Measurements from ENCODE around the gene CHST3.
"Not testable (repeated sequence)": the region's sequence is repeated elsewhere in the genome, so short reads cannot be mapped to it uniquely, and the experiment has no call there.

Gene CHST3

DNA sequence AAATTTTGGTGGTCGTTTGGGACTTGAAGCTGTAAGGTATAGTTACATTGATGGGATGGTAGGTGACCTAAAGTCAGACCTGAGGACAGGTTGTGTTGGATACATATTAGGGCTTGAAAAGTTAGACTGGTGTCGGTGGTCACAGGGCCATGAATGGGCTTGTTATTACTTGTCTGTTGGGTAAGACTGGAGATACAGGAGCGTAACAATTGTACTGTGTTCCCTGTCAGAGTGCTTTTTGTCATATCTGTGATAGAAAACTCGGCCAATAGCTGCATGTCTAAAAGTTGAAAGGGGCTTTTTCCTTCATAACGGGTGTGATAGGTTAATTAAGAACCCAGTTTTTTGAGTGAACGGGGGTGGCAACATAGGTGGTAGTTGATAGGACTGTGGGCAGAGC, 13.5 kb upstream of the CHST3 start:
- DNase-seq, result no peak

DNA sequence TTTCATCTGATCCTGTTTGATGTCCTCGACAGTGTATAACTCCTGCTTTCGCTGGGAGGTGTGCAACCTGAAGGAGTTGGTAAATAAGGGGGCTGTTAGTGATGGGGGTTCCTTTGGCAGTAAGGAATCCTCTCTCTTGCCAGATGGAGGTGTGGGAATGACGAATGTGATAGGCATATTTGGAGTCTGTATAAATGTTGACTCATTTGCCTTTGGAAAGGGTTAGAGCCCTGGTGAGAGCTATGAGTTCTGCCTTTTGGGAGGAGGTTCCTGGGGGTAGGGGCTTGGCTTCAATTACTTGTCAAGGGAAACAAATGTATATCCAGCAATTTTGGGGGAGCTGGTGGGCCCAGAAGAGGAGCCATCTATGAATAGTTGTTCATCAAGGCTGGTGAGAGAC, 11.4 kb upstream of the CHST3 start:
- DNase-seq, result no peak

DNA sequence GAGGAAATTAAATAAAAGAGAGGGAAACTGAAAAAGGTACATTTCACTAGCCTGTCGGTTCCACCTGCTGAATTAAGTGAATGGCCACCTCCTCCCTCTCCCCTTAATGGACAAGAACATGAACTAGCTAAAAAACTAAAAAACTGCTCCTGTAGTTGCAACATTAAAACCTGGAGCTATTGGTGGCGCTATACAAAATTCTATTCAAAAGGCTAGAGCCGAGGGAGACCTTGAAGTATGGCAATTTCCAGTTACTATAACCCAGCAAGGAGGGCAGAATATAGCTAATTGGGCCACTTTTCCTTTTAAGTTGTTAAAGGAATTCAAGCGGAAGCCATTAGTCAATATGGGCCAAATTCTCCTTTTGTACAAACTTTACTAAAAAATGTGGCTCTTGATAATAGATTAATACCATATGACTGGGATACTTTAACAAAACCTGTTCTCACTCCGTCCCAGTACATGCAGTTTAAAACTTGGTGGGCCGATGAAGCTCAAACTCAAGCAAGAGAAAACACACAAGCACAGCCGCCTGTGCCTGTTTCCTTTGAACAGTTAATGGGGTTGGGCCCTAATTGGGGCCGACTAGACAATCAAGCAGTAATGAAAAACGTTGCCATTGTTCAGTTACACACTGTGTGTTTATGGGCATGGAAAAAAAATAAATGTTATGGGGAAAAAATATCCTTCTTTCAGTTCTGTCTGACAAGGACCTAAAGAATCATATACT, 6.5 kb upstream of the CHST3 start:
- DNase-seq, result no peak

DNA sequence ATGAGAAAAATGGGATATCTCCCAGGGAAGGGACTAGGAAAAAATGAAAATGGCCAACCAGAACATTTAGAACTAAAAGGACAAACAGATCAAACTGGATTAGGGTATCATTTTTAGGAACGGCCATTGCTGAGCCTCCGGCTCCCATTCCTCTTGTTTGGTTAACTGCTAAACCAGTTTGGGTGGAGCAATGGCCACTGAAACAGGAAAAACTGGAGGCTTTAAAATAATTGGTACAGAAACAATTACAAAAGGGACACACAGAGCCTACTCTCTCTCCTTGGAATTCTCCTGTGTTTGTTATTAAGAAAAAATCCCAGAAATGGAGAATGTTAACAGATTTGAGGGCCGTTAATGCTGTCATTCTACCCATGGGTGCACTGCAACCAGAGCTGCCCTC, 4.7 kb upstream of the CHST3 start:
- no peak for DNase-seq

DNA sequence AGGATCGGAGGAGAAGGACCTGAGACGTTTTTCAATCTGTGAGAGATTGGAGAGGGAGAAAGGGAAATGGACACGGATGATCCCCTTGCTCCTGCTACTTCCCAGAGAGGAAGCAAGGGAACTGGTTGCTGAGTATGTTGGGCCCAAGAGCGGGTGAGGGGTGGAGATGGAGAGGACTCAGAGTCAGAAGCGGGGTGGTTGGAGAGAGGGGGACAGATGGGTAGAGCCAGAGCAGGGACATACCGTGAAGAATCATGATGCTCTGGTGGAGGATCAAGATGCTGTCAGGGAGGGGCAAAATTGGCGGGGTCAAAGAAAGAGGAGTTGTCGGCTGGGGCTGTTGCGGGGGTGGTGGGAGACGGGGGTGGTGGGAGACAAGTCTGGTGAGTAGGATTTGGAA, 2.4 kb upstream of the CHST3 start:
- DNase-seq, result no peak

DNA sequence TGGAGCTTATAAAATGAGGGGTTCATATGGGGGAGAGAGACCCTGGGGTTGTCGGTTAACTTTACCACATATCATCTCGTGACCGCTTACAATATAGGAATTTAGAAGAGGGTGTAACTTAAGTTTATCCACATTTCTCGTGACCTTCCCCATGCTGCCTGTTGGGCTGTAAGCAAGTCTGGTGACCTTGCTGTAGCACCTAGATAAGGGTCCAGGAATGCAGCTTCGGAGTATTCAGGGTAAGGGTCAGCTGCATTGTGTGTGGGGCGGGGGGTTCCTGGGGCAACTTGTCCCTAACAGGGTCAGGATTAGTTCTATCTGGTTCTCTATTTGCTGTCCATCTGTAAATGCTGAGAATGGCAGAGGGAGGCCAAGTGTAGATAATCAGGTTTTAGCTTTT, 1.3 kb upstream of the CHST3 start:
- DNase-seq, result no peak

DNA sequence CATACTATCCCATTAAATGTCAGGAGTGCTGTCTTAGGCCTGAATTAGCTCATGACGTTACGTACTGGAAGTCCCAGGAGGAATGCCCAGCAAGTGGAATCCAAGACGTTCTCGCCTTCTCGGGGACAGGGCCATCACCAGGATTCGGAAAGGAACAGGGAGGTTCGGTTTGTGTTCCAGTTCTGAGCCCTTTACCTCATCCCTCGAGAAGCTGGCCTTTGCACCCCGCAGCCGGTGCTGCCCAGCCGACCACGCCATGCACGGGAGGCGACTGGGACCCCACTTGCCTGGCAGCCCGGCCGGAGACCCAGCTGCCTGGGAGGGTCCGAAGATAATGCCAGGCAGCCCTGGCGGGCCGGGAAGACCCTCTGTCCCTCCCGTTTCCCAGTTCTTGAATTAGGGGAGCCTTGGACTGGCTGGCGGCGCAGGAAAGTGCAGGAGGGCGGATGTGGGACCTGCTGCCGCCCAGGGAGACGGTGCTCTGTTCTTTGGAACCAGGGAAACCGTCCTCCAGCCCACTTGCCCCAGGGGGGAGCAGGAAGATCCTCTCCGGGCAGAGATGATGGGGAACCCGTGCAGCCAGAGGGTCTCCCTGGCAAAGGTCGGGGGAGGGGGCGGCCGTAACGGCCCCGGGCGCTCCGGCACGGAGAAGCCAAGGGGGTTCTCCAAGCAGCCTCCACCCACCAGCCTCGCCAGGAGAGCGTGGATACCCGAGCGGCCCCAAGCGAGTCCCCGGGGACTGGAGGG, 671 bp upstream of the CHST3 start:
- DNase-seq, result no peak

DNA sequence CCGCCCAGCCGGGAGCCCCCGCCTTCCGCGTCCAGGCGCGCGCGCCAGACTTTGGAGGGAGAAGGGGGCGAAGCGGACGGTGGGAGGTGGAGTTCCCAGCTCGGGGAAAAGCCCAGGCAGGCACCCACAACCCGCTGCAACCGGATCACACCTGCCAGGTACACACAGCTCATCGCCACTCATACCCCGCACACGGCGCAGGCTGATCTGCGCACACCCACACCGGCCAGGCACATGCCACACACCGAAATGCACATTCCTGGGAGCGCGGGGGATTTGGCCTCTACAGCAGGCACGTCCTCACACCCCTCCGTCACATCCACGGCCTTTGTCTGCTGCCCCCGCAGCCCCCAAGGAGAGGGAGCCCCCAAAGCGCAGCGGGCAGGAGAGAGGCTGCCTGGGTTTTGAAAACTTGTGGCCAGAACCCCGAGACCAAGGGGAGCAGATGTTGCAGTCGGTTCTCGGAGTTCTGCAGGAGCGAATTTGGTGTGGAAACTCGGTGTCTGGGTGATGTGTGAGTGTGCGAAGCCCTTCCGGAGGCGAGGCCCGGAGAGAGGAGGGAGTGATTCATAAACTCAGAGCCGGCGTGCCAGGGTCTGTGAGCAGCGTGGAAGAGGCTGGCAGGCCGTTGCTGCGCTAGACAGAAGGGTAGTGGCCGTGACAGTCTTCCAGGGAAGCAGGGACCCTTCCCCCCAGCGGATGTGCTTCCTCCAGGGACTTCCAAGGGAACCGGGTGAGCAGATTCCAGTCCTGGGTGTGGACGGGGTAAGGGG, 734 bp downstream of the CHST3 start:
- no peak for DNase-seq

DNA sequence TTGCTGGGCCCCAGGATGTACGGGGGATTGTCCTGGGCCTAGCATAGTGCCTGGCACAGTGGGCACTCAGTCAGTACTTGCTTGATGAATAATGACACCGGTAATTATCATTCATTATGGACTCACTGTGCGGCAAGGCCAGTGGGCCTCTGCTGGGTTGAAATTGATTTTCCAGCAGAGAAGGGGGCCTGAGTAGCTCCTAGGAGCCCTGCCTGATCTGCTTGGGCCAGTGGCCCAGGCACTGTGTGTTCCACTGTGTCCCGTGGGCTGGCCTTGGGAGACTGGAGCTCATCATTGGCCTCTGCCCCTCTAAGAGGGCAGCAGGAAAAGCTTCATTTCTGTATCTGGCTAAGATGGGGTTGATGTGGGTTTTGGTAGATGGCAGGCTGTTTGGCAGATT, 1.4 kb downstream of the CHST3 start:
- no peak for DNase-seq

DNA sequence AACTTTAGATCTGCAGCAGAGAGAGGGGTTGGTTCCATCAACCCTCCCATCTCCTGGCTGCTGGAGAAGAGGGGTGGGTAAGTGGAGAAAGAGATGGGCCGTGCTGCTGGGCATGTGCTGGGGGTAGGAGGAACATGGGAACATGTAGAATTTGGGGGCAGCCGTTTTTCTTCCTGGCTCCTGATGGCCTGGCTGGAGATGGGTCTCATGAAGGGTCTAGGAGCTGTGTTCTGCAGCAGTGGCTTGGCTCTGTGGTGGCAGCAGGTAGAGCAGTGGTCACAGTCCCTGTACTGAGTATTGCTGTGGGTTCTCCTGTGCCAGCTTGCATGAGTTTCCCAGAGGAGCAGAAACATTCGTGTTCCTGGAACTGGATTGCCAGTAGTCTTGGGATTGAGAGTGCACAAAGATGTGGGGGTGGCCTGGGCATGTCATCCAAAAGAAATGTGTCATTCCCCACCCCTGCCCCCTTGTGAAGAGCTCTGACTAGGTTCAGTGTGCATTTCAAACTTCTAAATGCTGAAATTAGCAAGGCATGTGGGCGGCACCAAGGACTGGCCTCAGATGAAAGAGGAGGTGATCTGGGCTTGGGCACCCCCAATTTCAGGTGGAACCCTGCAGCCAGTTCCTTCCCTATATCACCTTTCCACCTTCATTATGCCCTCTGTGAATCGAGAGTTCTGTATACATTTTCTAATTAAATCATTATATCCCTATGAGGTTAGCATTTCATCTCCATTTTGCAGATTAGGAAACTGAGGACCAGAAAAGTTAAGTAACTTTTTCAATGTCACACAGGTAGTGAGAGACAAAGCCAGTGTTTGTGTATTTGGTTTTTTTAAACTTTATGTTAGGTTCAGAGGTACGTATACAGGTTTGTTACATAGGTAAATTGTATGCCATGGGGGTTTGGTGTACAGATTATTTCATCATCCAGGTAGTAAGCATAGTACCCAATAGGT, 2.1 kb downstream of the CHST3 start:
- no peak for DNase-seq

DNA sequence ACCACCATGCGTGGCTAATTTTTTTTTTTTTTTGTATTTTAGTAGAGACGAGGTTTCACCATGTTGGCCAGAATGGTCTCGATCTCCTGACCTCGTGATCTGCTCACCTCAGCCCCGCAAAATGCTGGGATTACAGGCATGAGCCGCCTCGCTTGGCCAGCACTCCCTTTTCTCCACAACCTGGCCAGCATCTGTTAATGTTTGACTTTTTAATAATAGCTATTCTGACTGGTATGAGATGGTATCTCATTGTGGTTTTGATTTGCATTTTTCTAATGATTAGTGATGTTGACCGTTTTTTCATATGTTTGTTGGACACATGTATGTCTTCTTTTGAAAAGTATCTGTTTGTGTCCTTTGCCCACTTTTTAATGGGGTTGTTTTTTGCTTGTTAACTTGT, 3.8 kb downstream of the CHST3 start:
- not testable (repeated sequence) for DNase-seq

DNA sequence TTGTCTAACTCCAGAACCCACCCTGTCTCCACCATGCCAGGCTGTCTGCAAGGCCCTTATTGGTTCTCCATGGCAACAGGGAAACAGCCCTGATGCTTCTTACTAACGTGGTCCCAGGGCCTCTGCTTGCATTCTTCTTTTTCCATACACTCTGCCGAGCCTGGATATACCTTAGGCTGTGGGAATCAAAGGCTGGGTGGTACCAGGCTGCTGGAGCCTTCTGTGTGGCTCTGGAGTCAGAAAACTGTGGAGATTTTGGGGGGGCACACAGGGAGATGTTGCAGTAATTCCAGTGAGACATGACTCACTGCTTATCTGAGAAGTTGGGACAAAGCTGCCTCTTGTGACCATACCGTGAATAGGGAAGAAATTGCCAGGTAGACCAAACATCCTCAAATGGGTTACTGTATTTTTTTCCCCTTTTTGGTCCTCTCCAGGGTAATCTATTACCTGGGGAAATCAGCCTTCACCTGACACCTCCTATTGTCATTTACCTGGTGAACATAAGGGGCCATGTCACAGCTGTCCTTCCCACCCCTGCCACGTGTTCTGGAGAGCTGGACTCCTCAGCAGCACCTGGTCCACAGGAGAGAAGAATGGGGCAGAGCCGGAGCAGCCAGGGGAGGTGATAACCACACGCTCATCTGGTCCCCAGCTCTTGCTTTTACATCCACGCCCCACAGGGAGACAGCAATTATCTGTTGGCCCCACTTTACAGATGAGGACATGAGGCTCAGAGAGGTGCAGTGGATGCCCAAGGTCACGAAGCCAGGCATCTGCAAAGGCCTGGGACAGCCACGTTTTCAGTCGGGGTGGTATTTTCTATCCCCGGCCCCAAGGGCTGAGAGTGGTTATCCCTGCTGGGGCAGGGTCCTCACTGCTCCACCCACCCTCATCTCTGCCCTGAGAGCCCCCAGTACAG, 4.6 kb downstream of the CHST3 start:
- no peak for DNase-seq

DNA sequence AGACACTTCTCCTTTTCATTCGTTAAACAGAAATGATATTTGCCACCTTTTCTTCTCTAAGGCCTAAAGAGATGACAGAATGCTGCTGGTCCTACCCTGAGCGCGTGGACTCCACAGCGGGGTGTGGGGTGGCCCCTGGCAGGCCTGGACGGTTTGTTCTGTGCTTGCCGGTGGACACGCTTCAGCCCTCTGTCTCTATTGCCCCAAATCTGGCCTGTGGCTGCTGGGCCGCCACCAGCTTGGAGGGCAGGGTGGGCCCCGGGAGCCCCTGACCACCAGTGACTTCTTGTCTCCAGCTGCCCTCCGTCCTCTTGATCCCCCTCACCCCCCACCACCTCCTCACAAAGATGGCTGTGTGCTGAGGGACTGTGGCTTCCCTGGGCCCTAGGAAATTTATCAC, 5.7 kb downstream of the CHST3 start:
- no peak for DNase-seq

DNA sequence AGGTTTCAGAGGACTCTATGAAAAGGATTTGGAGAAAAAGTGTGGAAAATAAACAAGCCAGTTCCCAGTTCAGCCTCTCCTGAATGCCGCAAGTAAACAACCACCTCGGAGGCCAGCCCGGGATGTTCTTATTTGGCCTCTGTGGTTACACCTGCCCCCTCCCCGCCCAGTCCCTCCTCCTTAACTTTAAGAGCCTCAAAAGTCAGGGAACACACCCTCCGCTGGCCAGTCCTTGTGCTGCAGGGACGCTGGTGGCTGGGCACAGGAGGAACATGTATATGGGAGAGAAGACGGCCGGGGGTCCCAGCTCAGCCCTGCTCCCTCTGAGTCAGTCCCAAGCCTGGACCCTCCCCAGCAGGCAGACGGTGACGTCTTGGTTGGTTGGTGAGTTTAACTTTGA, 6.1 kb downstream of the CHST3 start:
- no peak for DNase-seq

DNA sequence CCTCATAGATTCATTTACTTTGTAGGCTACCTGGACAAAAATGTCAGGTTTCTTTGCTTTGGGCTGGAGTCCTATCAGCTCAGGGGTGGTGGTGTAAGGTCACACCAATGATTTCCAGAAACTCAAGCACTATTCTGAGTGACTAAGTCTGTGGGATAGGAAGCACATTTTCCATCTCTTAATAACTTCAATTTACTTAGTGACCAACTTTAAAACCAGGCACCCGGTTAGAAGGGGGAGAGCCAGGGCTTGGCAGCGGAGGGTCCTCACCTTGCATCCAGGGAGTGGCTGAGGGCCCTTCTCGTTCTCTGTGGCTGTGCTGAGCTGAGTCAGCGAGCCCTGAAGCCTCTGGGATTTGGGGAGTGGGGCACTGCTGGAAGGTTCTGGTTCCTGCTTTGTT, 6.7 kb downstream of the CHST3 start:
- DNase-seq, result no peak

DNA sequence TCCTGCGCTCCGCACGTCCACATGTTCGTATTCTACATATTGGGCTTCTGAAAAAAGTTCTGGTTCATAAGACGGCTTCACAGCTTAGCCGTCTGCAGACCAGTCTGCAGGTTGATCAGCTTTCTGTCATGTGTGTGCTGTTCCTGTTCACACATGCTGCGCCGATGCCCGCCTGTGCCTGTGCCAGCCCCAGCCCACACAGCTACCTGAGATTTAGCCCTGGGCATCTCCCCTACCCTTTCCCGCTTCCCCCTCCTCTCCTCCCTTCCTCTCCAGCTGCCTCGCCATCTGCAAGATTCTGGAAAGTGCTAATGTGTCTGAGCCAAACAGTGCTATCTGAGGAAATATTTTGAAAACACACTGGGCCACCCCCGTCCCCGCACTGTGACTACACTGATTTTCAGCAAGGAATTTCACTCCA, 7.1 kb downstream of the CHST3 start:
- DNase-seq, result no peak

DNA sequence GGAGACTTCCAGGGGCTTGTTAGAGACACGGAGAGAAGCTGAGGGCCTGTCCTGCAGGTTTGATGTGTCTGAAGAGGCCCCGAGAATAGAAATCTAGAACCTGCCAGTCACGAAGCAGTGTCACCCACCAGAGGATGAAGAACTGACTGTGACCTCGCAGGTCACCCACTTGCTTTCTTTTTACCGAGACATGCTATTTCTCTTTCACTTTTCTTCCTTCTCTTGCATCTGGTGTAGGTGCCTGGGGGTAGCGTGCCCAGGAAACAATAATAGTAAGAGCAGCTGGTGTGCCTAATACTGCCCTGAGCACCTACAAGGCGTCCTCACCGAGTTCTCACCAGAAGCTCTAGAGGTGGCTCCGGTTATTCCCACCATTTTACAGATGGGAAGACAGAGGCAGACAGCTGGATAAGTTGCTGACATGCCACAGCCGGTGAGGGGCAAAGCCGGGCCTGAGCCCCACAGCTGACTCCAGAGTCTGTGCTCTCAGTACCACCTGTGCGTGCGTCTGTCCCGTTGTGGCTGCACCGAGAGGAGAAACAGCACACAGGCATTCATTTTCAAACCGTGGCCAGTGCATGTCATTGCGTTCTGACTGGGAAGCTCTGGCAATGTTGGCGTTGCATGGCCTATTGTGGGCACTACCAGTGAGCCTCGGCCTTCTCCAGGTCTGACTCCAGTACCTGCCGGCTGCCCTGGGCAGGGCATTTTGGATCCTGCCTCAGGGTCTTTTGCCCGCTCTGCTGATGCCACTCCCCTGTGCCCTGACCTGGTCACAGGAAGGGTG, 7.8 kb downstream of the CHST3 start:
- DNase-seq, result no peak

DNA sequence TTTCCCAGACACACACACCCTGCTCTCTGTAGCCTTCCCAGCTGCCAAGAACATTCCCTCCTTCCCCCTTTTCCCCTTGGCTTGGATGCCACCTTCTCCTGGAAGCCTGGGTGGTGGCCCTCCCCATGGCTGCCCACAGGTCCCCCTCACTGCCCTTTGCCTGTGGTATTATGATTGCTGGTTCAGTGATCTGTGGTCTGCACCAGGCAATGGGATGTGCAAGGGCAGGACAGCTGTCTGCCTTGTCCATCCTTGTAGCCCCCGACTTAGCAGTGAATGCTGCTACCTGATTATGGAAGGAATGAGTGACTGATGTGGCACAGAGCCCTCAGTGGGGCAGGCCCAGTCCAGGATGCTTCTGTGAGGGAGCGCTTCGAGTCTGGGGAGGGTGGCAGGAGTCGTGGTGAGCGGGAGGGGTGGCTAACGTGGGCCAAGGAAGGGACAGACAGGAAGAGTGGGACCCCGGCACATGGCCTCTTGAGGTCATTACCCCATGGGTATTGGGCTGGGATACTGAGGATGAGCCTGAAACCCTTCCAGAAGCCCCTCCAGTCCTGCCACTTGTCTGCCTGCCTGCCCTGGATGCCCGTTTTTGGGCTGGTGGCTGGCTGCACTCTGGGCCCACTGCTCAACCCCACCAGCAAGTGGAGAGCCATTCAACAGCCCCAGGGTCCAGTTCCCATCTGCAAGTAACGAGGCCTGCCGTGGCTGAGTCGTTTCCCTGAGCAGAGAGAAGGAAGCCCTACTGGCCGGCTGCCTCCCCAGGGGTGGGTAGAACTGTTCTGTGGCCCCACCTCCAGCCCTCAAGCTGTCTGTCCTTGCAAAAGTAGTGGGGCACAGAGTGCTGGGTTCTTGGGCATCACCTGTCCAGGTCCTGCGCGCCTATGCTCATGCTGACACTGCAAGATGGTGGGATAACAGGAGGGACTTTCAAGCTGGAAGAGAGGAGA, 8.8 kb downstream of the CHST3 start:
- no peak for DNase-seq

DNA sequence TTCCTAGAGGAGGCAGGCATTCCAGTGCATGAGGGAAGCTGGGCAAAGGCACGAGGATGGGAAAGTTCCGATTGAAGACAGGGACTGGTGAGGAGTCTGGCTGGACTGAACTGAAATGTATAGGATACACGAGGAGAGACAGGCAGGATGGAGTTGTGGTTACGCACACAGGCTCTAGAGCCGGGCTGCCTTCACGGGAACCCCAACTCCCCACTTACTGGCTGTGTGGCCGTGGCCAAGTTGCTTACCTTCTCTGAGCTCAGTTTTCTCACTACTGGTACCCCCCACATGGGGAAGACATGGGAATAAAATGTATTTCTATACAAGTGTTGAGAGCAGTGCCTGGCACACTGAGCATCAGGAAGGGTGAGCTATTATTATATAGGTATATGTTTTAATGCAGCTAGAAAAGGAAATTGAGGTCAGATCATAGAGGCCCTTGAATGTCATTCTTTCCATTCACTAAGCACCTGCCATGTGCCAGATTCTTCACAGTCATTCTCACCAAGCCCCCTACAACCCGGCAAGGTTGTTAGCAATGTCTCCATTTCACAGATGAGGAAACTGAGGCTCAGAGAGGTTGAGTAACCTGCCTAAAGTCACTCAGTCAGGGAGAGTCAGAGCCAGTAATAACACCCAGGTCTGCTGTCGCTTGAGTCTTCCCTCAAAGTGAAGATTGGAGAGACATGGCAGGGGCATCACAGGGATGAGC, 9.7 kb downstream of the CHST3 start:
- DNase-seq, result no peak
